ENCODE data around the gene PRKG1.
"Not testable (repeated sequence)": the region's sequence is repeated elsewhere in the genome, so short reads cannot be mapped to it uniquely, and the experiment has no call there.

The PRKG1 gene

DNA sequence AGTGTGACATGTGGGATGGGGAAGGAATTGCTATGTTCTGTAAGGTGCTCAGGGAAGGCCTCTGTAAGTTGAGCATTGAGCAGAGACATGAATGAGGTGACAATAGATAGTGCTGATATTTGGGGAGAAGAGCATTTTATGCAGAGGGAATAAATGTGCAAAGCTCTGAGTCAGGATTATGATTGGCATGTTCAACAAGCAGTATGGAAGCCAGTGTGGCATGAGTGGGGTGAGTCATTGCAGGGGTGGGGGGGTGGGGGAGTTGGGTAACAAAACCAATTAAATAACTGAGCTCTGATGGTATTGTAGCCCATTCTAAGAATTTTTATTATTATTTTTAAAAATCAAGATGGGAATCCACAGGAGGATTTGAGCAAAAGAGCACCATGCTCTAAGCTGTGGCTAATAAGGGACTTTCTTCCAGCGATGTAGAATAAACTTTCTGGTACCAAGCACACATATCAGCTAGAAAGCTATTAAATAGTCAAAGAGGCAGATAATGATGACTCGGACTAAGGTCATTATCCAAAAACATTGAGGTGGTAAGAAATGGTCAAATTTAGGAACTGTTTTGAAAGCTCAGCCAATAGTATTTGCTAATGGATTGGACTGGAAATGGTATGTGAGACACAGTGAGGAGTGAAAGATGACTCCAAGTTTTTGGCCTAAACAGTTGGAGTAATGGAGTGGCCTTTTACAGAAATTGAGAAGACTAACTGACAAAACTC is 96.4 kb downstream of the PRKG1 start:
- DNase-seq (ENCODE audit: low spot score) = no peak

- no peak for DNase-seq (ENCODE audit: low spot score)
Measured at GRCh38 chr10:51171946-51172345, 97.7 kb downstream of the PRKG1 start.

- no peak for DNase-seq (ENCODE audit: low spot score)
Measured at GRCh38 chr10:51176976-51177695, 102.8 kb downstream of the PRKG1 start.

- no peak for DNase-seq (ENCODE audit: low spot score)
Measured at GRCh38 chr10:51178634-51179033, 104.3 kb downstream of the PRKG1 start.

- no peak for DNase-seq (ENCODE audit: low spot score)
Measured at GRCh38 chr10:51180141-51180540, 105.9 kb downstream of the PRKG1 start.

DNA sequence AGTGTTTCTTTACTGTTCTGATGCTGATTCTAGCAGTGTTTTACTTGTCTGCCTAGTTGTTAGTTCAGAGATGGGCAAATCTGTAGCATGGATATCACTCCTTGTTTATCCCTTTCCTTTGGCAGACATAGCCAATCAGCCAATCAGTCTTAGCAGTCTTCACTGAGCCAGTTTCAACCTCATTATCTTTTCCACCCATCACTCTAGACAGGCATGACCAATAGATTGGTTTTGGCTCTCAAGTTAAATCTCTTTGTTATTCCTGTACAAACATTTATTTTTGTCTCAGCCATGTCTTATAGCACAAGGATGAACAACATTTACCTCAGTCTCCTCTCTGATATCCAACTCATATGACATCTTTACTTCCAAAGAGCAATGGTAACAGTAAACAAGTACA is 109.5 kb downstream of the PRKG1 start:
- DNase-seq (ENCODE audit: low spot score) = no peak

DNA sequence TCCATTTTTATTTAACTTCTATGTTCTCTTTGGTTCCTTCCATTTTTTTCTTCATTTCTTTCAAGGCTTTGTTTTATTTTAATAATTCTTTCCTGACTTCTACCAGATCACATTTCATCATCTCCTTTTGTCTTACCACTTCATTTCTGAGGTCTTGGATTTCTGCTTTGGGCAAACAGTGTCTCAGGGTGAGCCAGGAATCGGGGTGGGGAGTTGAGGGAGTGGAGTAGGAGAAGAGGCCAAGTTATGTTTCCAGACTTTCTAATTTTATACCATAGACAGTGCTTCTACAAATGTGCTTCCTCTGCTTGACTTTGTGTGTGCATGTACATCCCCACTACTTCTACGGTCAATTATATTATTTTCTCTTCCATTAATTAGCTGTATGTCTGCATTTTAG is 112.1 kb downstream of the PRKG1 start:
- DNase-seq (ENCODE audit: low spot score) = no peak

DNA sequence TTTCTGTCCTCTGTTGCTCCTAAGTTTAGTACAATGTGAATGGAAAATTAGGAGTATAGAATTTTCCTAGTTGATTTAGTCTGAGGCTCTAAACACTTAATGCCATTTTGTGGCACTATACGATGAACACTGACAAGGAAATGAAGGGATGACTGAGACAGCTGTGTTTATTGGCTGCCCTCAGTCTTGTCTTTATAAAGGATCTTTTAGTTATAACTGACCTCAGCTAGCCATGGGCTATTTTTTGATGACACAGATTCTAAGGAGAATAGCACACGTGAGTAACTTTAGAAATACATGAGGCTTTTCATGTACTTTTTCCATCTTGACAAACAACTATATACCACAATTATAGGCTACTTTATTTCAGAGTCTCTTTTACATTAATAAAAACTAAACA is 113.7 kb downstream of the PRKG1 start:
- no peak for DNase-seq (ENCODE audit: low spot score)

GRCh38 chr10:51188866-51189265 is 114.6 kb downstream of the PRKG1 start:
- DNase-seq (ENCODE audit: low spot score) = no peak

DNA sequence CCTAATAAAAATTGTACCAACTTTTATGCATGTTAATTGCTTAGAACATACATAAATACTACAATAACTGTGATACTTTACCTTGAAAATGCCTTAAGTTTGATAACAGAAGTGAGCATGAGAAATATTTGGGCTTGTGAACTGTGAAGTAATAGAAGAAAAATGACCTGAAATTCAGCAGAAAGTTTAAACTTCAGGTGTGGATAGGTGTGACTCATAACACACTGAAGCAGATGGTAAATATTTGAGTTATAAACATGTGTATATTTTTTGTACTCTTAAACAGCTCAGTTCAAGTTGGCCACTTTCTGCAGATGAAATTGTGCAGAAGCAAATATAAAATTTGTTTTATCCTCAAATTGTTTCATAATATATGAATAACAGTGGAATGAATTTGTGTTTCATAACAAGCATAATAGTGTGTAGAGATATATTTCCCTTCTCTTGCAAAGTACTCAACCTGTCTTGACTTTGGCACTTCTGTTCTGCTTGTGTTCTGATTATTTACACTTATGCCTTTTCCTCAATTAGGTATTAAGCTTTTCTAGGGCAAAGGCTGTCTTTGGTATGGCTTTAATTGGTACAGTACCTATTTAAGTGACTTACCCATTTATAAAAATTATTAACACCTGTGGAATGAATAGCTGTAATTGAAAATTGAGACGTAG is 122.4 kb downstream of the PRKG1 start:
- DNase-seq (ENCODE audit: low spot score) = no peak

- DNase-seq (ENCODE audit: low spot score) = no peak
Measured at GRCh38 chr10:51198170-51198569, 123.9 kb downstream of the PRKG1 start.

DNA sequence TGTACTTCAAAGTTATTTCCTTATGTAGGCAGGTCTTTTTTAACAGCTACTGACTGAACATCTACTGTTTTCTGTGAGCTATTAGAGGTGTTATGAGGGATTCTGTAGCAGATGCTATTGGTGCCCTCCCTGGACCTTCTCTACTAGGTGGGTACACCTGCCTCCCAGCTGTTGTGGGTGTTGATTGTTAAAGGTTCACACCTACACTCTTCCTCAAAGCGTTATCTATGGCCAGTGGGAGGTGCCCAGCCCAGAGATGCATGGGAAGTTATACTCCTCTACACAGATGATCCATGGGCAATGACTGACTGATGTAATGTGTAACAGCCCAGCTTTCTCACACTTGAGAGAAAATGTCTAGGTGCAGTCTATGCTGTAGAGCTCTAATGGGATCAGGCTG is 127.7 kb downstream of the PRKG1 start:
- no peak for DNase-seq (ENCODE audit: low spot score)

DNA sequence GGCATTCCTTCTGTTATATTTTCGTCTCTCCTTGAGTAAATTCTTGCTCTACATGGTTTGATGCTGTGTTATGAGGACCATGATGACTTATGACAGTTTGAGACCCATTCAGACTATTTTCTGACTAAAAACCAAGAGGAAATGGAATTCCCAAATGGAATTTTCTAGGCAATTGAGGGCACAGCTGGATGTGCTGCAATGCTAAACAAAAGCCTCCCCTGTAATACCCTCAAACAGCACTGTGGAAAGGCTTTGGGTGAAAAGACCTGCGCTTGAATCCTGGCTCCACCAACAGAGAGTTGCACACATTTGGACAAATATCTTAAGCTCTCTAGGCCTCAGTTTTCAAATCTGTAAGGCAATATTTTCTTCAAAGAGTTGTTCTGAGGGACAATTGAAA is 129.1 kb downstream of the PRKG1 start:
- DNase-seq (ENCODE audit: low spot score) = no peak

DNA sequence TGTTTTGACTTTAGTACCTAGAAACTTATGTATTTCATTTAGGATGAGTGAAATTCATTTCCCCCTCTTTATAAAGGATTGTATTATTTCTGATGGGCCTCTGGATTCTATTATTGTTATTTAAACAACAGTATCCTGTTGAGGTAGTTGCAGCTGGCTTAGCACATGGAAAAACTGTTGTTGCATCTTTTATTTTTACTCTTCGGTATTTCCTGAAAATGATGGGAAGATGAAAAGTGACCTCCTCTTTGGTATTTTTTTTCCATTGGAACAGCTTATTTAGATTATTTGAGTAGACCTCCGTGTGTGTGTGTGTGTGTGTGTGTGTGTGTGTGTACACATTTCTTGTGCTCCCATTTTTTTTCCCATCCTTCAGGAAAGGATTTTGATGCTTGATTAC is 129.8 kb downstream of the PRKG1 start:
- no peak for DNase-seq (ENCODE audit: low spot score)

DNA sequence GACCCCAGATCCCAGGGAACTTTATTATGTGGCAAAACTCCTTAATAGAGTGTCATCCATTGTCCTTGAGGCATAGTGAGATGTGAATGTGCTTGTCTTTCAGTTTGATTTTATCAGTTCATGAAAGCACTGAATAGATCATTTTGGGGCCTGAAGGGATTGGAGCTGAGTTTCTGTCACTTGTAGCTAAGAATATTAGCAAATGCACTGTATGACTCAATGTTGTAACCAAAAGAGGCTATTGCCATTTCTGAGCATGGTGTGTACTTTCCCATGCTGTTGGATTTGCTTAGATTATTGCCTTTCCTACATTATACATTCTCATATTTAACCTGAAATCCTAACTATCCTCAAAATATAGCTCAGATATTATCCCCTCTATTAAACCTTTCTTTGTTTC is 130.4 kb downstream of the PRKG1 start:
- DNase-seq (ENCODE audit: low spot score) = no peak

- DNase-seq (ENCODE audit: low spot score) = no peak
Measured at GRCh38 chr10:51206500-51206899, 132.2 kb downstream of the PRKG1 start.

DNA sequence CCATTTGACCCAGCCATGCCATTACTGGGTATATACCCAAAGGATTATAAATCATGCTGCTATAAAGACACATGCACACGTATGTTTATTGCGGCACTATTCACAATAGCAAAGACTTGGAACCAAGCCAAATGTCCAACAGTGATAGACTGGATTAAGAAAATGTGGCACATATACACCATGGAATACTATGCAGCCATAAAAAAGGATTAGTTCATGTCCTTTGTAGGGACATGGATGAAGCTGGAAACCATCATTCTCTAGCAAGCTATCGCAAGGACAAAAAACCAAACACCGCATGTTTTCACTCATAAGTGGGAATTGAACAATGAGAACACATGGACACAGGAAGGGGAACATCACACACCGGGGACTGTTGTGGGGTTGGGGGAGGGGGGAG is 138.7 kb downstream of the PRKG1 start:
- DNase-seq (ENCODE audit: low spot score) = not testable (repeated sequence)

DNA sequence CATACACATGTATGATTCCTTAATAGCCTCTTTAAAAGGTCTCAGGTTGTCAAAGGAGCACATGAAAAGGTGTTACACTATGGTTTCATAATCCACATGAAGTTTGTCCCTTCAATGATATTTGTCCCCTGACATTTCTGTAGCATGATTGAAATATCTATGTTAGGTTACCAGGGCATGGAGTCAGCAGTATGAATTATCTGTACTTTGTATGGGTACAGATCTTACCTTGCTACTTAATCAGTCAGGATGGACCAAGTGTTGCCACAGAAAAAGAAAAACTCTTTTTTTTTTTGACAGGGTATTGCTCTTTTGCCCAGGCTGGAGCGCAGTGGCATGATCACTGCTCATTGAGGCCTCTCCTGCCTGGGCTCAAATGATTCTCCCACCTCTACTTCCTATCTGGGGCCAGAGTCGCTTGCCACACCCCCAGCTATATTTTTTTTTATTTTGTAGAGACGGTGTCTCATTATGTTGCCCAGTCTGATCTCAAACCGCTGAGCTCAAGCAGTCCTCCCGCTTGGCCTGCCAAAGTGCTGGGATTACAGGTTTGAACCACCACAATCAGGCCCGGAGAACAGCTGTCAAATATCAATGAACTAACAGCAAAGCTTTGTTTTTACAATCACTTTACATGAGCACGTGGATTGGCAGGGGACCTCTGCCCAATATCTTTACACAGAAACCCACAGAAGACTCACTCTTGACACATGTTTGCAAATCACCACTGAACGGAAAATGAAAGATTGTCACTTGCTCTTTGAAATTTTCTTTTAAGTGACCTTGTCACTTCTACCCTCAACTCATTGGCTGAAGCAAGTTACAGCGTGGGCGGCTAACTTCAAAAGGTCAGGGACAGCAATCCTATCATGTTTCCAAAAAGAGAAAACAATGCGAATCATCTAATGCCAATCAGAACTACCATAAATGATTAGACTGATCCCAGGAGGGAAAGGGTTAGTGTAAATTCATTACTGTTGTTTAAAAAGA is 140.2 kb downstream of the PRKG1 start:
- no peak for DNase-seq (ENCODE audit: low spot score)

GRCh38 chr10:51215951-51216834 is 141.9 kb downstream of the PRKG1 start:
- DNase-seq (ENCODE audit: low spot score) = no peak

DNA sequence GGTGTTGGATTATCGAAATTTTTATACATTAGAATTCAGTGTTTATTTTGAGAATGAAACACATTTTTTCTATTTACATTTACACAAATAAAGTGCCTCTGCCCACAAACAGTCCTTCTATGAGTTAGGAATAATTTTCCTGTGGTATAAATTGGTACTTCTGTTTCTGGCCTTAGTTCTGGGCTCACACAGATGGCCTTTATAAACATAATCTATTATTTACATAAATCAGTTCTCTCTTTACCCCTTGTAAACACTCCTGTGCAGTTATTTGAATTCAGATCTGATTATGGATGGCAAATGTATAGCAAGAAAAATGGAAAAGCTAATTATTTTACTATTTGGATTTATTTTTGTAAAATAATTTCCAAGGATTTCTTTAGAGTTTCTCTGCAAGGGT is 143.2 kb downstream of the PRKG1 start:
- no peak for DNase-seq (ENCODE audit: low spot score)

- DNase-seq (ENCODE audit: low spot score) = no peak
Measured at GRCh38 chr10:51224671-51225161, 150.4 kb downstream of the PRKG1 start.

Measured in CD4-positive, alpha-beta T cell treated with Interleukin-2 at 100 ng/mL for 4 hours (primary cell).